A549 (cell line): ENCODE results near the gene BDH1.

Experiments used
- CTCF ChIP-seq: fragments of >200 bp; sonication (Bioruptor Twin); formaldehyde crosslinking; IDR thresholded peaks from 3 replicates; pipeline ENCODE4 v1.5.1; 2016
- HDAC2 ChIP-seq: fragments of 200-600 bp; sonication (generic); IDR thresholded peaks from 2 replicates; pipeline ENCODE4 v1.6.1; 2016
- JUNB ChIP-seq: fragments of >200 bp; sonication (Bioruptor Twin); formaldehyde crosslinking; IDR thresholded peaks from 2 replicates; pipeline ENCODE4 v1.6.1; 2016
- KDM5A ChIP-seq: fragments of 200-600 bp; sonication (generic); IDR thresholded peaks from 2 replicates; pipeline ENCODE4 v1.6.1; 2016; ENCODE audit warnings: antibody characterized with exemption, mild to moderate bottlenecking
- POLR2A ChIP-seq: IDR thresholded peaks from 2 replicates; pipeline ENCODE4 v1.6.1; 2012; ENCODE audit warnings: mild to moderate bottlenecking, low read length
- RFX5 ChIP-seq: fragments of 450-650 bp; IDR thresholded peaks from 2 replicates; pipeline ENCODE4 v1.7.1; 2014; ENCODE audit warnings: antibody characterized with exemption, mild to moderate bottlenecking, moderate library complexity

- TF ChIP-seq HDAC2 (no peak), RFX5 (no peak), KDM5A (no peak), CTCF (no peak), POLR2A (no peak), JUNB (no peak)
Measured at GRCh38 chr3:197507081-197507480, 48.7 kb downstream of the BDH1 start.
